LNCaP clone FGC (cell line): ENCODE data around the gene THTPA.
A peak's percentile ranks its signal among the peaks of the same experiment; 100 is the strongest.

ENCODE experiments used
- DNase-seq: peaks from one replicate; pipeline ENCODE4 v3.0.0-alpha.2; 2011; ENCODE audit warnings: low read depth
- H3K4me3 ChIP-seq: 2 replicates; pipeline ENCODE4 v1.5.1; 2011; ENCODE audit warnings: mild to moderate bottlenecking, low read depth, low read length, control low read depth
- CTCF ChIP-seq: IDR thresholded peaks from 2 replicates; pipeline ENCODE4 v1.5.1; 2012; ENCODE audit warnings: mild to moderate bottlenecking; ENCODE audit not compliant: control insufficient read depth, insufficient read depth; ENCODE audit errors: extremely low read depth

Gene THTPA

GRCh38 chr14:23525611-23526010 lies 30.5 kb upstream of the THTPA start:
- no peak for DNase-seq
- H3K4me3 ChIP-seq, result no peak overlapping the region
- no peak for TF ChIP-seq CTCF

- H3K4me3 ChIP-seq, result no peak overlapping the region
- peak; percentile 19; the same call in 1 of the 2 replicates for TF ChIP-seq CTCF
- no peak for DNase-seq
Observed at GRCh38 chr14:23528555-23528954, 27.5 kb upstream of the THTPA start.

GRCh38 chr14:23529016-23529415 lies 27.1 kb upstream of the THTPA start:
- DNase-seq, result no peak
- no peak overlapping the region for H3K4me3 ChIP-seq
- TF ChIP-seq CTCF, result no peak

- no peak for TF ChIP-seq CTCF
- DNase-seq, result no peak
- H3K4me3 ChIP-seq, result no peak overlapping the region
Observed at GRCh38 chr14:23530375-23531055, 25.6 kb upstream of the THTPA start.

GRCh38 chr14:23531391-23531790 lies 24.7 kb upstream of the THTPA start:
- no peak overlapping the region for H3K4me3 ChIP-seq
- no peak for TF ChIP-seq CTCF
- DNase-seq, result no peak

GRCh38 chr14:23532658-23533057 lies 23.4 kb upstream of the THTPA start:
- no peak for TF ChIP-seq CTCF
- H3K4me3 ChIP-seq, result no peak overlapping the region
- no peak for DNase-seq
